ENCODE results near the gene SCFD1. TPM values are rescaled to one million over a fixed set of nuclear protein-coding genes. Genes with fewer than 3 reads are reported as not detected.
"Not testable (repeated sequence)": the region's sequence is repeated elsewhere in the genome, so short reads cannot be mapped to it uniquely, and the experiment has no call there.

SCFD1 gene
- 10 to 100 TPM; 29.9 to 49.8 (median 35.6) TPM for total RNA-seq
- 10 to 100 TPM; 26.9 to 42.7 (median 34.1) TPM for polyA plus RNA-seq
- long read RNA-seq, donor 1, transcript SCFD1-203 (25 exons, 2,359 nt): major isoform, 7 of 15 reads
- long read RNA-seq, donor 1, transcript SCFD1-207 (24 exons, 2,058 nt): minor isoform, 6 of 15 reads
- long read RNA-seq, donor 1, partial matches to known transcripts: 1 of 15 reads
- long read RNA-seq, donor 1, other reads (novel, unspliced or antisense): 1 of 15 reads
- long read RNA-seq, donor 2, transcript SCFD1-203 (25 exons, 2,359 nt): major isoform, 18 of 36 reads
- long read RNA-seq, donor 2, transcript SCFD1-207 (24 exons, 2,058 nt): minor isoform, 7 of 36 reads
- long read RNA-seq, donor 2, partial matches to known transcripts: 6 of 36 reads
- long read RNA-seq, donor 2, other reads (novel, unspliced or antisense): 4 of 36 reads

DNA sequence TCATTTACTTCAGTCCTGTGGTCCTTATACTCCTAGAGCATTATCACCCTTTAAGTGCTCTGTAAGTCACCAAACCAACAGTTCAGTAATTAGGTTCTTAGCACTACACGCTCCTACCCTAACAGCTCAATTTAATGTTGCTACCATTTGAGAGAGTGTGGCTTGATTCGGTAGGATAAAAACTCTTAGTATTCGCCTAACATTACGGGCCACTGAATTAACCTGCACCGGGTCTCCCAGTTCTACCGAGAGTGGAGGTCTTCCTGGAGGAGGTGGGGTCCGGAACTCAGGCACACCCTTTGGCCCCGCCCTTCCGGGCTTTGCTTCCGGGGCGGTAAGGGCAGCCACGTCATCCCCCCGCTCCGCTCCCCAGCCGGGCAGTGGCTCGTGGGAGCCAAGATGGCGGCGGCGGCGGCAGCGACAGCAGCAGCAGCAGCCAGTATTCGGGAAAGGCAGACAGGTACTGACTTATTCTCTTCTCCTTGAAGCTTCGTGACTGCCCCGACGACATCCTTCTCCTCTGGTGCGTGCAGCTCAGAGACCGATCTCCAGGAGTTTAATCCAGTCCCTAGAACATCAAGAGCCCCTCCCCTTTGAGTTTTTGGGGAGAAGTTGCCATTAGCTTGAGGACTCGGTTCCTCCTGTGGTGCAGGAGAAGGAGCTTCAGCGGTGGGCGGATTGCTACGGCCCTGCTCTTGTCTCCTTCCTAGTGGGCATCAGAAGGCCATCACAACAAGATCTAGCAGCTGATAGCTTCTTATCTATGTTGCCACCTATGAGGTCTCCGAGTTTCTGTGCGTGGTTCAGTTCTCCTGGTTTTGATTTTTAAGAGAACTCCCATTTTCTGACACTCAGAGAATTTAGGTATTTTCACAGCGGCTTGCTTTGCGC is at the start of gene SCFD1:
Gene SCFD1, plus strand, starts transcription at position 380 of the 891 bp plus-strand sequence. Its CDS starts 20 bp downstream, at position 400.
- Histone ChIP-seq H3K9me3 (no peaks in the 10 kb centered on the region), H3K27me3 (ENCODE audit: insufficient read depth in 3 of 3, low read length in 2 of 3) (no peaks in the 10 kb centered on the region), H3K27ac (peak within 1 kb of the TSS; percentile 94), H3K4me1 (peaks cover 26% of the 10 kb centered on the region), H3K4me3 (peak within 1 kb of the TSS; percentile 95), H3K36me3 (ENCODE audit: insufficient read depth in 1 of 2, low read depth in 1 of 2) (peaks cover 2 to 3% of the 10 kb centered on the region in 2 donors)
- ATAC-seq (peak; percentile 99 to 100 (median 100)), DNase-seq (peak; percentile 93 to 97)
- no peak for TF ChIP-seq CTCF (IDR thresholded peaks at IDR 0.05)
- WGBS, 3 donors: 0 to 1% (median 0%) methylated on average over 35 of the region's 35 CpGs
- intact Hi-C loops (cut with DNase I): no loop called here

- 93 to 98% (median 95%) methylated on average over 1 of the region's 1 CpG for WGBS, 3 donors
- intact Hi-C loops (cut with DNase I): no loop called here
Measured at GRCh38 chr14:30572771-30573170, 49.3 kb upstream of the SCFD1 start.

GRCh38 chr14:30573226-30573814 is 48.8 kb upstream of the SCFD1 start:
- intact Hi-C loops (cut with DNase I): no loop called here
- no peaks in the 10 kb centered on the region for H3K9me3 ChIP-seq
- H3K27me3 ChIP-seq (ENCODE audit: insufficient read depth in 3 of 3, low read length in 2 of 3): no peaks in the 10 kb centered on the region
- 78 to 79% (median 78%) methylated on average over 5 of the region's 5 CpGs for WGBS, 3 donors
- no peak overlapping the region for H3K27ac ChIP-seq
- no peaks in the 10 kb centered on the region for H3K36me3 ChIP-seq (ENCODE audit: insufficient read depth in 1 of 2, low read depth in 1 of 2)
- DNase-seq (no peak), ATAC-seq (no peak)
- peaks cover 7% of the 10 kb centered on the region for H3K4me1 ChIP-seq
- no peak for TF ChIP-seq CTCF (IDR thresholded peaks at IDR 0.05)
- H3K4me3 ChIP-seq: no peak overlapping the region

More at GRCh38 chr14:30572771-30573170, 49.3 kb upstream of the SCFD1 start:
- Histone ChIP-seq H3K36me3 (ENCODE audit: insufficient read depth in 1 of 2, low read depth in 1 of 2) (no peaks in the 10 kb centered on the region), H3K4me1 (peaks cover 7% of the 10 kb centered on the region), H3K27me3 (ENCODE audit: insufficient read depth in 3 of 3, low read length in 2 of 3) (no peaks in the 10 kb centered on the region), H3K9me3 (no peaks in the 10 kb centered on the region), H3K27ac (no peak overlapping the region), H3K4me3 (no peak overlapping the region)
- ATAC-seq (no peak), DNase-seq (no peak)
- no peak for TF ChIP-seq CTCF (IDR thresholded peaks at IDR 0.05)

DNA sequence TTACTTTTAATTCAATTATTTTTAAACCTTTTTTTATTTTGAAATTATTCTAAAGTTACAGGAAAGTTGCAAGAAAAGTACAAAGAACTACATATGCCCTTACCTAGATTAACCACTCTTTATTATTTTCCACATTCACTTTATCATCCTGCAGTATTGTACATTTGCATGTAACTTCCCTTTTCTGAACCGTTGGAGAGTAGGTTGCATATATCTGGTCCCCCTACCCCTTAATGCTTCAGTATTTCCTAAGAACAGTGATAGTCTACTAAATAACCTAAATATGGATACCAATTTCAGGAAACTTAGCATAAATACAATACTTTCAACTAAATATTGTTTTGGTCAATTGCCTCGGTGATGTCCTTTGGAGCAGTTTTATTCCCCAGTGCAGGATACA is 48.2 kb upstream of the SCFD1 start:
- ATAC-seq: no peak
- H3K4me1 ChIP-seq: peaks cover 7% of the 10 kb centered on the region
- no peak overlapping the region for H3K4me3 ChIP-seq
- no peak for DNase-seq
- 71 to 84% (median 83%) methylated on average over 2 of the region's 2 CpGs for WGBS, 3 donors
- H3K36me3 ChIP-seq (ENCODE audit: insufficient read depth in 1 of 2, low read depth in 1 of 2): no peaks in the 10 kb centered on the region
- H3K27ac ChIP-seq: no peak overlapping the region
- intact Hi-C loops (cut with DNase I): no loop called here
- H3K9me3 ChIP-seq: no peaks in the 10 kb centered on the region
- no peaks in the 10 kb centered on the region for H3K27me3 ChIP-seq (ENCODE audit: insufficient read depth in 3 of 3, low read length in 2 of 3)
- TF ChIP-seq CTCF (IDR thresholded peaks at IDR 0.05): no peak

GRCh38 chr14:30574777-30575176 is 47.3 kb upstream of the SCFD1 start:
- H3K27ac ChIP-seq; intact Hi-C loops (cut with DNase I); H3K36me3 ChIP-seq (ENCODE audit: insufficient read depth in 1 of 2, low read depth in 1 of 2); H3K9me3 ChIP-seq; H3K27me3 ChIP-seq (ENCODE audit: insufficient read depth in 3 of 3, low read length in 2 of 3); DNase-seq; ATAC-seq; H3K4me3 ChIP-seq; H3K4me1 ChIP-seq: not testable (repeated sequence)
- WGBS, 3 donors: 92 to 99% (median 92%) methylated on average over 3 of the region's 3 CpGs

- H3K27ac ChIP-seq; H3K4me1 ChIP-seq; DNase-seq; H3K9me3 ChIP-seq; H3K27me3 ChIP-seq (ENCODE audit: insufficient read depth in 3 of 3, low read length in 2 of 3); H3K36me3 ChIP-seq (ENCODE audit: insufficient read depth in 1 of 2, low read depth in 1 of 2); intact Hi-C loops (cut with DNase I); H3K4me3 ChIP-seq; ATAC-seq: not testable (repeated sequence)
- 94 to 100% (median 97%) methylated on average over 1 of the region's 1 CpG for WGBS, 3 donors
Measured at GRCh38 chr14:30576333-30576732, 45.8 kb upstream of the SCFD1 start.

Data from psoas muscle (tissue), 8 donors.